H9 (cell line): ENCODE data around the gene TCERG1L. TPM values are rescaled to one million over a fixed set of nuclear protein-coding genes. Genes with fewer than 3 reads are reported as not detected.

Experiments used
- DNase-seq: peaks from one replicate; pipeline ENCODE4 v3.0.0-alpha.2; 2017
- H2AFZ ChIP-seq: one replicate; pipeline ENCODE4 v1.6.1; 2013; ENCODE audit warnings: mild to moderate bottlenecking, low read length, control low read depth, moderate library complexity
- H2AK5ac ChIP-seq: 2 replicates; pipeline ENCODE4 v1.6.1; 2013; ENCODE audit warnings: low read length, control low read depth, mixed read lengths; ENCODE audit not compliant: insufficient read length
- H2BK120ac ChIP-seq: one replicate; pipeline ENCODE4 v1.6.1; 2013; ENCODE audit warnings: low read depth, mild to moderate bottlenecking, low read length, control low read depth, inconsistent platforms; ENCODE audit not compliant: poor library complexity, severe bottlenecking
- H2BK12ac ChIP-seq: 2 replicates; pipeline ENCODE4 v1.6.1; 2013; ENCODE audit warnings: low read length, control low read depth, mixed read lengths, low read depth; ENCODE audit not compliant: insufficient read length
- H2BK15ac ChIP-seq: 2 replicates; pipeline ENCODE4 v1.6.1; 2013; ENCODE audit warnings: low read depth, low read length, control low read depth
- H2BK20ac ChIP-seq: one replicate; pipeline ENCODE4 v1.6.1; 2013; ENCODE audit warnings: low read depth, mild to moderate bottlenecking, low read length, control low read depth, inconsistent platforms; ENCODE audit not compliant: poor library complexity, severe bottlenecking
- H2BK5ac ChIP-seq: 2 replicates; pipeline ENCODE4 v1.6.1; 2013; ENCODE audit warnings: low read length, control low read depth, mixed read lengths; ENCODE audit not compliant: insufficient read length
- H3K14ac ChIP-seq: 2 replicates; pipeline ENCODE4 v1.6.1; 2013; ENCODE audit warnings: low read length, control low read depth; ENCODE audit not compliant: insufficient read depth
- H3K18ac ChIP-seq: 2 replicates; pipeline ENCODE4 v1.6.1; 2013; ENCODE audit warnings: low read depth, mild to moderate bottlenecking, mixed read lengths, low read length, control low read depth; ENCODE audit not compliant: insufficient read length
- H3K23ac ChIP-seq: 2 replicates; pipeline ENCODE4 v1.6.1; 2013; ENCODE audit warnings: low read length, control low read depth, mixed read lengths, low read depth; ENCODE audit not compliant: insufficient read length
- H3K23me2 ChIP-seq: 2 replicates; pipeline ENCODE4 v1.6.1; 2013; ENCODE audit warnings: low read depth, mild to moderate bottlenecking, mixed read lengths, low read length, control low read depth; ENCODE audit not compliant: insufficient read length, poor library complexity, severe bottlenecking
- H3K27ac ChIP-seq: 2 replicates; pipeline ENCODE4 v1.5.1; 2013; ENCODE audit warnings: low read length, control low read depth, mixed read lengths, low read depth; ENCODE audit not compliant: insufficient read length
- H3K27me3 ChIP-seq: 2 replicates; pipeline ENCODE4 v1.6.1; 2013; ENCODE audit warnings: low read length, control low read depth, inconsistent platforms; ENCODE audit not compliant: insufficient read depth
- H3K4ac ChIP-seq: 2 replicates; pipeline ENCODE4 v1.6.1; 2013; ENCODE audit warnings: low read depth, mild to moderate bottlenecking, control low read depth, inconsistent platforms, low read length, moderate library complexity
- H3K4me1 ChIP-seq: 2 replicates; pipeline ENCODE4 v1.6.1; 2013; ENCODE audit warnings: low read length, control low read depth, inconsistent platforms; ENCODE audit not compliant: insufficient read depth
- H3K4me2 ChIP-seq: 2 replicates; pipeline ENCODE4 v1.6.1; 2013; ENCODE audit warnings: low read length, control low read depth, mixed read lengths; ENCODE audit not compliant: insufficient read length, insufficient read depth
- H3K56ac ChIP-seq: 2 replicates; pipeline ENCODE4 v1.6.1; 2013; ENCODE audit warnings: low read depth, mild to moderate bottlenecking, mixed read lengths, low read length, control low read depth; ENCODE audit not compliant: insufficient read length
- H3K79me1 ChIP-seq: 2 replicates; pipeline ENCODE4 v1.6.1; 2013; ENCODE audit warnings: low read depth, mild to moderate bottlenecking, moderate library complexity, low read length, control low read depth, inconsistent platforms; ENCODE audit not compliant: insufficient read depth, poor library complexity, severe bottlenecking
- H3K79me2 ChIP-seq: 2 replicates; pipeline ENCODE4 v1.6.1; 2013; ENCODE audit warnings: low read length, control low read depth, inconsistent platforms; ENCODE audit not compliant: insufficient read depth
- H3K9ac ChIP-seq: 2 replicates; pipeline ENCODE4 v1.6.1; 2013; ENCODE audit warnings: low read length, control low read depth, mixed read lengths; ENCODE audit not compliant: insufficient read length; ENCODE audit errors: extremely low read depth
- H3K9me3 ChIP-seq: one replicate; pipeline ENCODE4 v1.6.1; 2013; ENCODE audit warnings: low read depth, low read length, inconsistent platforms; ENCODE audit not compliant: control insufficient read depth
- H3T11ph ChIP-seq: one replicate; pipeline ENCODE4 v1.6.1; 2013; ENCODE audit warnings: mild to moderate bottlenecking, low read length, control low read depth, inconsistent platforms
- H4K20me1 ChIP-seq: one replicate; pipeline ENCODE4 v1.6.1; 2013; ENCODE audit not compliant: control insufficient read depth, insufficient read length, insufficient read depth
- H4K5ac ChIP-seq: 2 replicates; pipeline ENCODE4 v1.6.1; 2013; ENCODE audit warnings: low read depth, mild to moderate bottlenecking, mixed read lengths, low read length, control low read depth; ENCODE audit not compliant: insufficient read length
- H4K8ac ChIP-seq: replicated peaks from 2 replicates; pipeline ENCODE4 v1.6.1; 2013; ENCODE audit warnings: low read length, control low read depth, mixed read lengths, low read depth; ENCODE audit not compliant: insufficient read length
- H4K91ac ChIP-seq: 2 replicates; pipeline ENCODE4 v1.6.1; 2013; ENCODE audit warnings: low read depth, mild to moderate bottlenecking, moderate library complexity, mixed read lengths, low read length, control low read depth; ENCODE audit not compliant: insufficient read length
- H3K27ac Mint-ChIP-seq, 3 experiments: 2 replicates in 2 of 3; 3 replicates in 1 of 3; pipeline ENCODE4 v1.8.0; 2020 to 2021; ENCODE audit warnings: mixed read lengths in 3 of 3, mild to moderate bottlenecking in 1 of 3, moderate library complexity in 1 of 3
- H3K27me3 Mint-ChIP-seq: 2 replicates; pipeline ENCODE4 v1.8.0; 2021; ENCODE audit warnings: low read depth, mild to moderate bottlenecking, moderate library complexity, mixed read lengths
- H3K36me3 Mint-ChIP-seq, 3 experiments: 2 replicates in 2 of 3; 3 replicates in 1 of 3; pipeline ENCODE4 v1.8.0; 2020 to 2021; ENCODE audit warnings: low read depth in 3 of 3, mixed read lengths in 3 of 3; ENCODE audit not compliant: insufficient read depth in 1 of 3
- H3K4me1 Mint-ChIP-seq, 2 experiments: 2 replicates each; pipeline ENCODE4 v1.8.0; 2020; ENCODE audit warnings: mixed read lengths in 2 of 2
- H3K4me3 Mint-ChIP-seq, 2 experiments: 2 replicates in 1 of 2; 3 replicates in 1 of 2; pipeline ENCODE4 v1.8.0; 2020 to 2021; ENCODE audit warnings: mild to moderate bottlenecking in 2 of 2, mixed read lengths in 2 of 2, moderate library complexity in 1 of 2
- H3K9me3 Mint-ChIP-seq, 2 experiments: 2 replicates in 1 of 2; 3 replicates in 1 of 2; pipeline ENCODE4 v1.8.0; 2020; ENCODE audit warnings: mild to moderate bottlenecking in 2 of 2, mixed read lengths in 2 of 2, moderate library complexity in 1 of 2
- CTCF ChIP-seq: fragments of 200-600 bp; sonication (generic); conservative IDR thresholded peaks from 3 replicates; pipeline ENCODE4 v1.8.0; 2021; ENCODE audit warnings: antibody characterized with exemption, mild to moderate bottlenecking
- WGBS: extraction: QIAGEN DNeasy Blood & Tissue Kit; methylation state at CpG from one replicate; pipeline ENCODE4 v1.1.7; 2013; ENCODE audit warnings: missing lambda C conversion rate, low lambda C conversion rate, mixed read lengths; ENCODE audit not compliant: insufficient read length; ENCODE audit errors: extremely low coverage; 5-methylcytosine and 5-hydroxymethylcytosine counted together
- total RNA-seq: library from RNA; stranded (reverse); gene quantifications from 2 replicates; pipeline ENCODE4 v1.2.1, GENCODE V29; 2021

The TCERG1L gene
- total RNA-seq, 1 experiment from 2014 or later, result 3.3 TPM

- TF ChIP-seq CTCF, result no peak
- H2BK15ac ChIP-seq, result no peak overlapping the region
- H4K5ac ChIP-seq, result no peak overlapping the region
- H2BK120ac ChIP-seq, result no peak overlapping the region
- no peak overlapping the region for H3K23ac ChIP-seq
- H3K27ac ChIP-seq, result no peak overlapping the region
- Mint-ChIP-seq H3K4me1 (peaks cover 3 to 17% of the 10 kb centered on the region in 2 experiments), H3K4me3 (no peak overlapping the region), H3K9me3 (peaks cover 0 to 2% of the 10 kb centered on the region in 2 experiments; a peak in 1 of 5 replicates), H3K36me3 (no peaks in the 10 kb centered on the region), H3K27me3 (no peaks in the 10 kb centered on the region; the same call in 1 of the 2 replicates), H3K27ac (no peak overlapping the region)
- H3K4me1 ChIP-seq, result no peaks in the 10 kb centered on the region
- no peak overlapping the region for H3T11ph ChIP-seq
- H4K91ac ChIP-seq, result no peak overlapping the region
- no CpG with 5 or more reads among the region's 13 CpGs for whole genome bisulfite sequencing
- no peak overlapping the region for H2BK5ac ChIP-seq
- H3K14ac ChIP-seq, result no peak overlapping the region
- H2BK12ac ChIP-seq, result no peak overlapping the region
- H3K56ac ChIP-seq, result no peak overlapping the region
- no peak overlapping the region for H3K4me2 ChIP-seq
- H3K4ac ChIP-seq, result no peak overlapping the region
- H3K79me2 ChIP-seq, result no peaks in the 10 kb centered on the region
- H3K9ac ChIP-seq, result no peak overlapping the region
- no peaks in the 10 kb centered on the region for H3K79me1 ChIP-seq
- H3K23me2 ChIP-seq, result no peaks in the 10 kb centered on the region
- no peak overlapping the region for H2BK20ac ChIP-seq
- no peak overlapping the region for H2AK5ac ChIP-seq
- H2AFZ ChIP-seq, result no peak overlapping the region
- no peaks in the 10 kb centered on the region for H3K9me3 ChIP-seq
- no peaks in the 10 kb centered on the region for H4K20me1 ChIP-seq
- H3K18ac ChIP-seq, result no peak overlapping the region
- H4K8ac ChIP-seq, result no peak overlapping the region
- no peaks in the 10 kb centered on the region for H3K27me3 ChIP-seq
- DNase-seq, result peak; percentile 15
Measured at GRCh38 chr10:131175891-131176290, 135.6 kb downstream of the TCERG1L start.
